Upper lobe of right lung (tissue), 1 donor: Measurements from ENCODE around the gene GALNT17. TPM values are rescaled to one million over a fixed set of nuclear protein-coding genes. Genes with fewer than 3 reads are reported as not detected.

Experiments used
- ATAC-seq: fragments of 200-7000 bp; cut with Tn5 transposase; one replicate; pipeline ENCODE4 v1.9.1; 2020; ENCODE audit warnings: mild to moderate bottlenecking, moderate library complexity
- DNase-seq: peaks from one replicate; pipeline ENCODE4 v3.0.0-alpha.2; 2020
- H3K27ac ChIP-seq: fragments of 200-600 bp; one replicate; pipeline ENCODE4 v1.8.0; 2022
- H3K27me3 ChIP-seq: fragments of 200-600 bp; one replicate; pipeline ENCODE4 v1.8.0; 2022; ENCODE audit warnings: mild to moderate bottlenecking
- H3K36me3 ChIP-seq: fragments of 200-600 bp; one replicate; pipeline ENCODE4 v1.8.0; 2022
- H3K4me1 ChIP-seq: fragments of 200-600 bp; one replicate; pipeline ENCODE4 v1.8.0; 2022
- H3K4me3 ChIP-seq: fragments of 200-600 bp; one replicate; pipeline ENCODE4 v1.8.0; 2022; ENCODE audit warnings: mild to moderate bottlenecking
- H3K9me3 ChIP-seq: fragments of 200-600 bp; one replicate; pipeline ENCODE4 v1.8.0; 2022
- intact Hi-C: fragments of 100-400 bp; cut with DNase I; formaldehyde crosslinking; loops from one replicate; pipeline ENCODE4 v1.11.0; 2022
- total RNA-seq: library from RNA; stranded (reverse); fragmentation: NEBNext Ultra II Directional; extraction: Animal tissue kit (Norgen Biotek cat#: 25700); gene quantifications from one replicate; pipeline ENCODE4 v1.2.1, GENCODE V29; 2021
- TF ChIP-seq, protein P1 (sequence below): fragments of 200-600 bp; IDR thresholded peaks from one replicate; pipeline ENCODE4 v1.8.0; 2022; ENCODE audit warnings: antibody characterized with exemption
- donor health status: DM: no; HTN: yes; CAD: no; lungs with severe emphysema.

Gene GALNT17
- total RNA-seq, 1 donor from 2014 or later: 7.1 TPM

DNA sequence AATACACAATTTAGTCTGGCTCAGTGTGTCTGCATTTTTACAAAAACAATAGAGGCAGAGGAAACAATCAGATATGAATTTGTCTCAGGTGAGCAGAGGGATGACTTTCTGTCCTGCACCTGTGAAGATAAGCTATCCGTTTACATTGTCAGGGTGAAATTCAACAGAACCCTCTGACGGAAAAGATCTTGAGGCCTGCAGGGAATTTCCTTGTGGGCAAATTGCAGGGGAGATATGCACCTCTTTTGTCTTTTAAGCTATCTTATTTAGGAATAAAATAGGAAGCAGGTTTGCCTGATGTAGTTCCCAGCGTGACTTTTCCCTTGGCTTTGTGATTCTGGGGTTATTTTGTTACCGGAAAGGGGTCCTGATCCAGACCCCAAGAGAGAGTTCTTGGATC is 325.1 kb downstream of the GALNT17 start:
- no peaks in the 10 kb centered on the region for H3K36me3 ChIP-seq
- intact Hi-C loops: no loop called here
- TF ChIP-seq, protein P1, sequence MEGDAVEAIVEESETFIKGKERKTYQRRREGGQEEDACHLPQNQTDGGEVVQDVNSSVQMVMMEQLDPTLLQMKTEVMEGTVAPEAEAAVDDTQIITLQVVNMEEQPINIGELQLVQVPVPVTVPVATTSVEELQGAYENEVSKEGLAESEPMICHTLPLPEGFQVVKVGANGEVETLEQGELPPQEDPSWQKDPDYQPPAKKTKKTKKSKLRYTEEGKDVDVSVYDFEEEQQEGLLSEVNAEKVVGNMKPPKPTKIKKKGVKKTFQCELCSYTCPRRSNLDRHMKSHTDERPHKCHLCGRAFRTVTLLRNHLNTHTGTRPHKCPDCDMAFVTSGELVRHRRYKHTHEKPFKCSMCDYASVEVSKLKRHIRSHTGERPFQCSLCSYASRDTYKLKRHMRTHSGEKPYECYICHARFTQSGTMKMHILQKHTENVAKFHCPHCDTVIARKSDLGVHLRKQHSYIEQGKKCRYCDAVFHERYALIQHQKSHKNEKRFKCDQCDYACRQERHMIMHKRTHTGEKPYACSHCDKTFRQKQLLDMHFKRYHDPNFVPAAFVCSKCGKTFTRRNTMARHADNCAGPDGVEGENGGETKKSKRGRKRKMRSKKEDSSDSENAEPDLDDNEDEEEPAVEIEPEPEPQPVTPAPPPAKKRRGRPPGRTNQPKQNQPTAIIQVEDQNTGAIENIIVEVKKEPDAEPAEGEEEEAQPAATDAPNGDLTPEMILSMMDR: no peak
- H3K27ac ChIP-seq: no peak overlapping the region
- no peak overlapping the region for H3K4me3 ChIP-seq
- no peak for DNase-seq
- H3K9me3 ChIP-seq: no peaks in the 10 kb centered on the region
- no peaks in the 10 kb centered on the region for H3K27me3 ChIP-seq
- ATAC-seq: no peak
- no peaks in the 10 kb centered on the region for H3K4me1 ChIP-seq

DNA sequence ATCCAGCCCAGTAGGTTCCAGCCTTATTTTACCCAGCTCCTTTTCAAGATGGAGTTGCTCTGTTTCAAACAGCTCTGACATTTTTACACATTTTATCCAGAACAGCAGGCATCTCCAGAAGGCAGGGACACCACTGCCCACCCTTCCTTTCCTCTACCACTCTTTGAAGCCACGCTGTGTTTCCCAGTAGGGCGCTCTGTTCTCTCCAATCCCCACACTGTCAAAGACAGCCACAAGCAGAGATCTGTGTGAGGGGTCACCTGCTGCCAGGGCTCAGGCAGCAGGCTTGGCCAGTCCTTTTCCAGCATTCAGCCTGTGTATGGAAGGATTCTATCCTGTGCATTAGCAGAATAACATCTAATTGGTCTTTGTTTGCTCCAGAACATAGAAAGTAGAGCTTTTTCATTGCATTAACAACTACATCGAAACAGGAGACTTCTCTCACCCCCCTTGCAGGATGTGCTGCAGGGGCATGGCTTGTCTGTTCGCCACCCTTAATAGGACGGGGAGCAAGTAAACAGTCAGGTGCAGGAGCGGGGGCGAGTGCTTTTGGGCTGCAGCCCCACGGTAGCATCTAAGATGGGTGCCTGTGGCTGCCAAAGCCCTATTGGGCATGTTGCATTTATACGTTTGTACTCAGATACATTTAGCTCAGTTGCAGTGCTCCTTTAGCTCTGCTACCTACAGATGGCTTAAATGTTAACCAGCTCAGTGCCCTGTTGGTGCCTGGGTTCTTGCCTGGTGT is 326.1 kb downstream of the GALNT17 start:
- intact Hi-C loops: no loop called here
- no peaks in the 10 kb centered on the region for H3K27me3 ChIP-seq
- no peaks in the 10 kb centered on the region for H3K4me1 ChIP-seq
- ATAC-seq (no peak), DNase-seq (no peak)
- no peak overlapping the region for H3K4me3 ChIP-seq
- no peak overlapping the region for H3K27ac ChIP-seq
- TF ChIP-seq, protein P1: no peak
- H3K36me3 ChIP-seq: no peaks in the 10 kb centered on the region
- no peaks in the 10 kb centered on the region for H3K9me3 ChIP-seq

DNA sequence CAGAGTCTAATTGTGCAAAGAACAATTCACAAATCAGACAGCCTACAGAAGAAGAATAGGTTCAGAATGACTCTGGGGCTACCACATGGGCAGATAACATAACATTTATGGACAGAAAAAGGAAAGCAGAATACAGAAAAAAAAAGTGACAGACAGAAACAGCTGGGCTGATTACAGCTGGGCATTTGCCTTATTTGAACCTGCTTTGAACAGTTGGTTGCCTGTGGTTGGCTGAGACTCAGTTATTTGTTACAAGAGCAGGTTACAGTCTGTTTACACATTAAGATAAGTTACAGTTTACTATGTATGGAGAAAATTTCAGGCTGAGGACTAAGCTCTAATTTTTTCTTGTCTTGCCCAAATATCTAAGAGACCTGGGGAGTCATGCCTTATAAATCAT is 327.2 kb downstream of the GALNT17 start:
- H3K4me3 ChIP-seq: no peak overlapping the region
- intact Hi-C loops: no loop called here
- no peak for DNase-seq
- no peaks in the 10 kb centered on the region for H3K9me3 ChIP-seq
- TF ChIP-seq, protein P1: no peak
- ATAC-seq: no peak
- no peaks in the 10 kb centered on the region for H3K27me3 ChIP-seq
- no peaks in the 10 kb centered on the region for H3K36me3 ChIP-seq
- no peak overlapping the region for H3K27ac ChIP-seq
- H3K4me1 ChIP-seq: no peaks in the 10 kb centered on the region

DNA sequence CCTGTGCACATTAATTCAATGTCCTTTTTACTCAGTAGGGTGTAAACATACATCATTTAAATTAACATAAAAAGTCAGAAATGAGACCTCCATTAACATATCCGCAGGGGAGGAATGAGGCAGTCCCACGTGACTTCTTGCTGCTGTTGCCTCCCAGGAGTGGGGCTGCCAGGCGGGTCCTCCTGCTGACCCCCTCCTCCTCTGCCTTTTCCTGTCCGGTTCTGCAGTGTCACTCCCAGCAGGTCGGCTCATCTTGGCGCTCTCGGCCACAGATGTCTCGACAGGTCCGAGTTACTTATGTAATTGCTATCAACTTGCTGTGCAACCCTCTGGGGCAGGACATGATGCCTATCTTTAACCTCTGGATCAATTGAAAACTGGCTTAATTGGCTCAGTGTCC is 329.6 kb downstream of the GALNT17 start:
- DNase-seq (no peak), ATAC-seq (no peak)
- H3K9me3 ChIP-seq: no peaks in the 10 kb centered on the region
- H3K27ac ChIP-seq: no peak overlapping the region
- TF ChIP-seq, protein P1: no peak
- H3K27me3 ChIP-seq: no peaks in the 10 kb centered on the region
- H3K4me3 ChIP-seq: no peak overlapping the region
- intact Hi-C loops: no loop called here
- no peaks in the 10 kb centered on the region for H3K4me1 ChIP-seq
- H3K36me3 ChIP-seq: no peaks in the 10 kb centered on the region

DNA sequence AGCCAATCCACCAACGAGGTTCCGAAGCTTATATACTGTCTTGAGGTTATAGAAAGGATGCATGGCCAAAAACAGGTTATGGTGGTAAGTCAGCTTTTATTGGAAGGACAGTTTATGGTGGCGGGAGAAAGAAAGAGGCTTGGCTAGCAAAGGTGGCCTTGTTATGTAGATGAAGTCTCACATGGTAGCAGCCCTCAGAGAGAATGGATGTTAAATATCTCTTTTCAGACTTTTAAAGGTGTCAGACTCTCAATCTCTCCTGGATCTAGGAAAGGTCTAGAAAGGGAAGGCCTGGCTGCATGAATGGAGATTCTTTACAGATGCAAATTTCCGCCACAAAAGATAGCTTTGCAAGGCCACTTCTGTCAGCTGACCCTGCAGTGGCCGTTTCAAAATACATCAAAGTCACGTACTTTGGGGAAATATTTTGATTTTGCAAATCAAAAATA is 333.8 kb downstream of the GALNT17 start:
- intact Hi-C loops: no loop called here

More for the DNA sequence above, 333.8 kb downstream of the GALNT17 start:
- no peak for DNase-seq
- no peak for ATAC-seq
- Histone ChIP-seq H3K4me3 (no peak overlapping the region), H3K9me3 (no peaks in the 10 kb centered on the region), H3K4me1 (no peaks in the 10 kb centered on the region), H3K27ac (no peak overlapping the region), H3K36me3 (no peaks in the 10 kb centered on the region), H3K27me3 (no peaks in the 10 kb centered on the region)
- TF ChIP-seq, protein P1: no peak
